ENCODE measurements around the gene CSF2RB.

The CSF2RB gene

GRCh38 chr22:36951746-36952145 is 38.3 kb downstream of the CSF2RB start:
- no peaks in the 10 kb centered on the region for H3K4me1 ChIP-seq (ENCODE audit: control insufficient read depth, insufficient read depth, low read length)
- no CpG with 5 or more reads among the region's 7 CpGs for WGBS (ENCODE audit: insufficient coverage, insufficient read length)
- no peak for DNase-seq (ENCODE audit: low read depth, low spot score)
- H3K36me3 ChIP-seq (ENCODE audit: control insufficient read depth, insufficient read depth, low read length) = no peaks in the 10 kb centered on the region
- no peak overlapping the region for H3K4me3 ChIP-seq (ENCODE audit: low read length)
- no peak overlapping the region for H3K27ac ChIP-seq (ENCODE audit: low read length)
- H3K9me3 ChIP-seq (ENCODE audit: control insufficient read depth, insufficient read depth, low read length) = no peaks in the 10 kb centered on the region
- no peaks in the 10 kb centered on the region for H3K27me3 ChIP-seq (ENCODE audit: control insufficient read depth, insufficient read depth, low read length)

GRCh38 chr22:36953239-36954080 is 40.0 kb downstream of the CSF2RB start:
- H3K27me3 ChIP-seq (ENCODE audit: control insufficient read depth, insufficient read depth, low read length) = no peaks in the 10 kb centered on the region
- no peaks in the 10 kb centered on the region for H3K9me3 ChIP-seq (ENCODE audit: control insufficient read depth, insufficient read depth, low read length)
- no peaks in the 10 kb centered on the region for H3K36me3 ChIP-seq (ENCODE audit: control insufficient read depth, insufficient read depth, low read length)
- no CpG with 5 or more reads among the region's 13 CpGs for WGBS (ENCODE audit: insufficient coverage, insufficient read length)
- DNase-seq (ENCODE audit: low read depth, low spot score) = no peak
- H3K27ac ChIP-seq (ENCODE audit: low read length) = no peak overlapping the region
- H3K4me3 ChIP-seq (ENCODE audit: low read length) = no peak overlapping the region
- no peaks in the 10 kb centered on the region for H3K4me1 ChIP-seq (ENCODE audit: control insufficient read depth, insufficient read depth, low read length)

DNA sequence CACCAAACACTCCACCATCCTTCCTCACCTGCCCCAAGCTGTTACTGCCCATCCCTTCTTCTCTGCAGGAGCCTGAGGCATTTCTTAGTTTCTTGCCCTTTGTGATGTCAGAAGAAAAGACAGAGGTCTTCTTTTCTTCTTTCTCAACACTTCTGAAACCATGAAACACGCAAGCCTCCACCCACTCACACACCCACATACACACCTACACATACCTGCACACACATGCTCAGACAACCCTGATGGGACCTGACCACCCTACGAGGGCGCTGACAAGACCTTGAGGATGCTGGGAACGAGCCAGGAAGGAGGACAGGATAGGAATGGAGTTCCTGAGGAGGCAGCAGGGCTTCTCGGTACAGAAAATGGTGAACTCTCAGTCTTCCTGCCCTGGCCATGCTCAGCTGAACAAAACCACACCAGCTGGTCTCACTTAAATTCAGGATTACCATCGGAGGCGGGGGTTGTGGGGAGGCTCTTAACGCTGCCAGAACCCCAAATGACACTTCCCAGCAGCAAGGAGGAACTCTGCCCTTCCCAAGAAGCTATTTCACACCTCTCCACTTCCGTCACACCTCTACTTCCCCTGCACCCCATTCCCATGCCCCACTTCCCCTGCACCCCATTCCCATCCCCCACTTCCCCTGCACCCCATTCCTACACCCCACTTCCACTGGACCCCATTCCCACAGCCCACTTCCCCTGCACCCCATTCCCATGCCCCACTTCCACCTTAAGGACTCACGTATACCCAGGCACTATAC is 41.0 kb downstream of the CSF2RB start:
- H3K27ac ChIP-seq (ENCODE audit: low read length) = no peak overlapping the region
- no peaks in the 10 kb centered on the region for H3K36me3 ChIP-seq (ENCODE audit: control insufficient read depth, insufficient read depth, low read length)
- WGBS (ENCODE audit: insufficient coverage, insufficient read length) = 100% methylated on average over 1 of the region's 10 CpGs
- H3K4me1 ChIP-seq (ENCODE audit: control insufficient read depth, insufficient read depth, low read length) = no peaks in the 10 kb centered on the region
- no peak for DNase-seq (ENCODE audit: low read depth, low spot score)
- peaks cover 1% of the 10 kb centered on the region; the same call in 1 of the 2 replicates for H3K9me3 ChIP-seq (ENCODE audit: control insufficient read depth, insufficient read depth, low read length)
- H3K4me3 ChIP-seq (ENCODE audit: low read length) = no peak overlapping the region
- no peaks in the 10 kb centered on the region for H3K27me3 ChIP-seq (ENCODE audit: control insufficient read depth, insufficient read depth, low read length)

- no peaks in the 10 kb centered on the region for H3K36me3 ChIP-seq (ENCODE audit: control insufficient read depth, insufficient read depth, low read length)
Measured at GRCh38 chr22:36955691-36956090, 42.3 kb downstream of the CSF2RB start.

DNA sequence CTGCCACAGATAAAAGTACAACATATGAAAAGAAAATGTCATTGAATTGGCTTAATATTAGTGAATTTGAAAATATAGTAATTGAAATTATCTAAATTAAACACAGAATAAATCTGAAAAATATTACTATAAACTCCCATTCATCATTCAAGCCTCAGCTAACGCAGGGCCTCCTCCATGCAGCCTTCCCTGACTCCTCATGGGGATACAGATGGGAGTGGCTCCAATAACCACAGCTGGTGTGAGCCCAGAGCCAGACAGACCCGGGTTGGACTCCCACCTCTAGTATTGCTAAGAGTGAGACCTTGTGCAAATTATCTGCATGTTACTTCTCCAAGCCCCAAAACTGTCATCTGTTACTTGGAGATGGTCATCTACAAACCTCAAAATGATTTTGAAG is 44.9 kb downstream of the CSF2RB start:
- Histone ChIP-seq H3K27ac (ENCODE audit: low read length) (no peak overlapping the region), H3K9me3 (ENCODE audit: control insufficient read depth, insufficient read depth, low read length) (peaks cover 1% of the 10 kb centered on the region; the same call in 1 of the 2 replicates), H3K36me3 (ENCODE audit: control insufficient read depth, insufficient read depth, low read length) (no peaks in the 10 kb centered on the region), H3K27me3 (ENCODE audit: control insufficient read depth, insufficient read depth, low read length) (no peaks in the 10 kb centered on the region), H3K4me1 (ENCODE audit: control insufficient read depth, insufficient read depth, low read length) (no peaks in the 10 kb centered on the region), H3K4me3 (ENCODE audit: low read length) (no peak overlapping the region)
- no peak for DNase-seq (ENCODE audit: low read depth, low spot score)
- WGBS (ENCODE audit: insufficient coverage, insufficient read length) = no CpG with 5 or more reads among the region's 2 CpGs

More at GRCh38 chr22:36955691-36956090, 42.3 kb downstream of the CSF2RB start:
- DNase-seq (ENCODE audit: low read depth, low spot score) = no peak
- no peak overlapping the region for H3K27ac ChIP-seq (ENCODE audit: low read length)
- H3K27me3 ChIP-seq (ENCODE audit: control insufficient read depth, insufficient read depth, low read length) = no peaks in the 10 kb centered on the region
- WGBS (ENCODE audit: insufficient coverage, insufficient read length) = no CpG with 5 or more reads among the region's 1 CpG
- H3K4me3 ChIP-seq (ENCODE audit: low read length) = no peak overlapping the region
- no peaks in the 10 kb centered on the region for H3K4me1 ChIP-seq (ENCODE audit: control insufficient read depth, insufficient read depth, low read length)
- peaks cover 1% of the 10 kb centered on the region; the same call in 1 of the 2 replicates for H3K9me3 ChIP-seq (ENCODE audit: control insufficient read depth, insufficient read depth, low read length)

GRCh38 chr22:36961626-36962025 is 48.2 kb downstream of the CSF2RB start:
- Histone ChIP-seq H3K9me3 (ENCODE audit: control insufficient read depth, insufficient read depth, low read length) (peaks cover 1% of the 10 kb centered on the region; the same call in 1 of the 2 replicates), H3K4me3 (ENCODE audit: low read length) (no peak overlapping the region), H3K4me1 (ENCODE audit: control insufficient read depth, insufficient read depth, low read length) (no peaks in the 10 kb centered on the region), H3K36me3 (ENCODE audit: control insufficient read depth, insufficient read depth, low read length) (no peaks in the 10 kb centered on the region), H3K27me3 (ENCODE audit: control insufficient read depth, insufficient read depth, low read length) (no peaks in the 10 kb centered on the region), H3K27ac (ENCODE audit: low read length) (no peak overlapping the region)
- no CpG with 5 or more reads among the region's 3 CpGs for WGBS (ENCODE audit: insufficient coverage, insufficient read length)
- no peak for DNase-seq (ENCODE audit: low read depth, low spot score)

GRCh38 chr22:36963302-36963701 is 49.9 kb downstream of the CSF2RB start:
- no peak overlapping the region for H3K4me3 ChIP-seq (ENCODE audit: low read length)
- H3K27me3 ChIP-seq (ENCODE audit: control insufficient read depth, insufficient read depth, low read length) = no peaks in the 10 kb centered on the region
- no peaks in the 10 kb centered on the region for H3K36me3 ChIP-seq (ENCODE audit: control insufficient read depth, insufficient read depth, low read length)
- H3K4me1 ChIP-seq (ENCODE audit: control insufficient read depth, insufficient read depth, low read length) = no peaks in the 10 kb centered on the region
- no peak for DNase-seq (ENCODE audit: low read depth, low spot score)
- no peak overlapping the region for H3K27ac ChIP-seq (ENCODE audit: low read length)
- no CpG with 5 or more reads among the region's 2 CpGs for WGBS (ENCODE audit: insufficient coverage, insufficient read length)
- H3K9me3 ChIP-seq (ENCODE audit: control insufficient read depth, insufficient read depth, low read length) = peaks cover 1% of the 10 kb centered on the region; the same call in 1 of the 2 replicates

GRCh38 chr22:36964106-36964505 is 50.7 kb downstream of the CSF2RB start:
- Histone ChIP-seq H3K27me3 (ENCODE audit: control insufficient read depth, insufficient read depth, low read length) (no peaks in the 10 kb centered on the region), H3K4me1 (ENCODE audit: control insufficient read depth, insufficient read depth, low read length) (no peaks in the 10 kb centered on the region), H3K27ac (ENCODE audit: low read length) (no peak overlapping the region), H3K4me3 (ENCODE audit: low read length) (no peak overlapping the region), H3K9me3 (ENCODE audit: control insufficient read depth, insufficient read depth, low read length) (no peaks in the 10 kb centered on the region), H3K36me3 (ENCODE audit: control insufficient read depth, insufficient read depth, low read length) (no peaks in the 10 kb centered on the region)
- no peak for DNase-seq (ENCODE audit: low read depth, low spot score)

- H3K36me3 ChIP-seq (ENCODE audit: control insufficient read depth, insufficient read depth, low read length) = no peaks in the 10 kb centered on the region
- H3K4me1 ChIP-seq (ENCODE audit: control insufficient read depth, insufficient read depth, low read length) = no peaks in the 10 kb centered on the region
- WGBS (ENCODE audit: insufficient coverage, insufficient read length) = no CpG with 5 or more reads among the region's 2 CpGs
- DNase-seq (ENCODE audit: low read depth, low spot score) = no peak
- no peaks in the 10 kb centered on the region for H3K27me3 ChIP-seq (ENCODE audit: control insufficient read depth, insufficient read depth, low read length)
- H3K4me3 ChIP-seq (ENCODE audit: low read length) = no peak overlapping the region
- no peaks in the 10 kb centered on the region for H3K9me3 ChIP-seq (ENCODE audit: control insufficient read depth, insufficient read depth, low read length)
- H3K27ac ChIP-seq (ENCODE audit: low read length) = no peak overlapping the region
Measured at GRCh38 chr22:36965696-36966095, 52.3 kb downstream of the CSF2RB start.

GRCh38 chr22:36966851-36967540 is 53.6 kb downstream of the CSF2RB start:
- DNase-seq (ENCODE audit: low read depth, low spot score) = no peak
- no peaks in the 10 kb centered on the region for H3K9me3 ChIP-seq (ENCODE audit: control insufficient read depth, insufficient read depth, low read length)
- no peaks in the 10 kb centered on the region for H3K27me3 ChIP-seq (ENCODE audit: control insufficient read depth, insufficient read depth, low read length)
- H3K4me1 ChIP-seq (ENCODE audit: control insufficient read depth, insufficient read depth, low read length) = no peaks in the 10 kb centered on the region
- H3K36me3 ChIP-seq (ENCODE audit: control insufficient read depth, insufficient read depth, low read length) = no peaks in the 10 kb centered on the region
- no peak overlapping the region for H3K27ac ChIP-seq (ENCODE audit: low read length)
- no CpG with 5 or more reads among the region's 11 CpGs for WGBS (ENCODE audit: insufficient coverage, insufficient read length)
- no peak overlapping the region for H3K4me3 ChIP-seq (ENCODE audit: low read length)
